Tibial nerve (tissue), 4 donors: ENCODE data around the gene B3GALNT2. TPM values are rescaled to one million over a fixed set of nuclear protein-coding genes. Genes with fewer than 3 reads are reported as not detected.

Experiments
- DNase-seq, 2 donors: peaks; one replicate each; pipeline ENCODE4 v3.0.0-alpha.2; 2019; ENCODE audit warnings: low spot score in 2 of 2
- H3K27ac ChIP-seq, 4 donors: fragments of 200-600 bp; sonication (generic) in 3 of 4; one replicate each; pipeline ENCODE4 v1.5.1; 2017 to 2019; ENCODE audit warnings: mild to moderate bottlenecking in 1 of 4
- H3K27me3 ChIP-seq, 2 donors: fragments of 200-600 bp; sonication (generic) in 1 of 2; one replicate each; pipeline versions ENCODE4 v1.5.1 to v1.6.0; 2017 to 2019
- H3K36me3 ChIP-seq, 3 donors: fragments of 200-600 bp; sonication (generic); one replicate each; pipeline ENCODE4 v1.5.1; 2018 to 2019
- H3K4me1 ChIP-seq, 4 donors: fragments of 200-600 bp; sonication (generic) in 3 of 4; one replicate each; pipeline ENCODE4 v1.5.1; 2017 to 2019
- H3K4me3 ChIP-seq, 4 donors: fragments of 200-600 bp; sonication (generic) in 3 of 4; one replicate each; pipeline ENCODE4 v1.5.1; 2017 to 2019; ENCODE audit warnings: mild to moderate bottlenecking in 1 of 4, moderate library complexity in 1 of 4
- H3K9me3 ChIP-seq, 4 donors: fragments of 200-600 bp; sonication (generic) in 3 of 4; one replicate each; pipeline ENCODE4 v1.5.1; 2017 to 2019
- CTCF ChIP-seq, 5 experiments: fragments of 200-600 bp in 3 of 5; fragments of 450-650 bp in 2 of 5; sonication (generic) in 3 of 5; IDR thresholded peaks; one replicate each; pipeline ENCODE4 v1.5.1; 2016 to 2019; ENCODE audit warnings: antibody characterized with exemption in 5 of 5, mild to moderate bottlenecking in 3 of 5, moderate library complexity in 2 of 5
- EP300 ChIP-seq, 2 donors: sonication (generic); formaldehyde crosslinking; IDR thresholded peaks; one replicate each; pipeline ENCODE4 v1.6.1; 2017; ENCODE audit warnings: antibody characterized with exemption in 2 of 2, mild to moderate bottlenecking in 1 of 2
- POLR2A ChIP-seq, 2 donors: fragments of 450-650 bp; IDR thresholded peaks; one replicate each; pipeline ENCODE4 v1.6.1; 2017; ENCODE audit warnings: antibody characterized with exemption in 2 of 2, mild to moderate bottlenecking in 2 of 2, moderate library complexity in 2 of 2
- WGBS, 2 donors: methylation state at CpG; one replicate each; pipeline ENCODE4 v1.1.5; 2018; 5-methylcytosine and 5-hydroxymethylcytosine counted together
- total RNA-seq, 4 donors: library from RNA; depleted of rRNA; stranded (reverse); fragments of >200 nt; gene quantifications; one replicate each; pipeline ENCODE4 v1.1.0, GENCODE V29; 2016

The B3GALNT2 gene
- total RNA-seq, 4 donors from 2014 or later: 17.0 to 27.3 (median 18.1) TPM

GRCh38 chr1:235525314-235525713 lies 21.1 kb upstream of the B3GALNT2 start:
- Histone ChIP-seq H3K27me3 (no peaks in the 10 kb centered on the region), H3K4me1 (no peaks in the 10 kb centered on the region), H3K4me3 (no peak overlapping the region), H3K36me3 (no peaks in the 10 kb centered on the region), H3K27ac (no peak overlapping the region), H3K9me3 (no peaks in the 10 kb centered on the region)
- WGBS, 2 donors: 30 to 37% methylated on average over 4 of the region's 4 CpGs
- no peak for TF ChIP-seq CTCF (IDR thresholded peaks at IDR 0.05)
- TF ChIP-seq POLR2A (IDR thresholded peaks at IDR 0.05): no peak
- no peak for TF ChIP-seq EP300 (IDR thresholded peaks at IDR 0.05)
- no peak for DNase-seq

GRCh38 chr1:235516862-235517446 lies 12.7 kb upstream of the B3GALNT2 start:
- 72 to 85% methylated on average over 6 of the region's 6 CpGs for WGBS, 2 donors
- no peak for TF ChIP-seq EP300 (IDR thresholded peaks at IDR 0.05)
- TF ChIP-seq CTCF (IDR thresholded peaks at IDR 0.05): no peak
- TF ChIP-seq POLR2A (IDR thresholded peaks at IDR 0.05): no peak

GRCh38 chr1:235515844-235516512 lies 11.7 kb upstream of the B3GALNT2 start:
- H3K4me1 ChIP-seq: no peaks in the 10 kb centered on the region
- WGBS, 2 donors: 88 to 92% methylated on average over 5 of the region's 5 CpGs
- TF ChIP-seq EP300 (IDR thresholded peaks at IDR 0.05): no peak
- no peak for TF ChIP-seq CTCF (IDR thresholded peaks at IDR 0.05)
- no peak for TF ChIP-seq POLR2A (IDR thresholded peaks at IDR 0.05)
- no peak overlapping the region for H3K4me3 ChIP-seq
- DNase-seq: no peak
- H3K9me3 ChIP-seq: no peaks in the 10 kb centered on the region
- H3K36me3 ChIP-seq: no peaks in the 10 kb centered on the region
- no peaks in the 10 kb centered on the region for H3K27me3 ChIP-seq
- H3K27ac ChIP-seq: no peak overlapping the region

More at GRCh38 chr1:235516862-235517446, 12.7 kb upstream of the B3GALNT2 start:
- H3K4me3 ChIP-seq: no peak overlapping the region
- H3K27me3 ChIP-seq: no peaks in the 10 kb centered on the region
- H3K4me1 ChIP-seq: no peaks in the 10 kb centered on the region
- no peak for DNase-seq
- H3K27ac ChIP-seq: no peak overlapping the region
- no peaks in the 10 kb centered on the region for H3K9me3 ChIP-seq
- no peaks in the 10 kb centered on the region for H3K36me3 ChIP-seq

DNA sequence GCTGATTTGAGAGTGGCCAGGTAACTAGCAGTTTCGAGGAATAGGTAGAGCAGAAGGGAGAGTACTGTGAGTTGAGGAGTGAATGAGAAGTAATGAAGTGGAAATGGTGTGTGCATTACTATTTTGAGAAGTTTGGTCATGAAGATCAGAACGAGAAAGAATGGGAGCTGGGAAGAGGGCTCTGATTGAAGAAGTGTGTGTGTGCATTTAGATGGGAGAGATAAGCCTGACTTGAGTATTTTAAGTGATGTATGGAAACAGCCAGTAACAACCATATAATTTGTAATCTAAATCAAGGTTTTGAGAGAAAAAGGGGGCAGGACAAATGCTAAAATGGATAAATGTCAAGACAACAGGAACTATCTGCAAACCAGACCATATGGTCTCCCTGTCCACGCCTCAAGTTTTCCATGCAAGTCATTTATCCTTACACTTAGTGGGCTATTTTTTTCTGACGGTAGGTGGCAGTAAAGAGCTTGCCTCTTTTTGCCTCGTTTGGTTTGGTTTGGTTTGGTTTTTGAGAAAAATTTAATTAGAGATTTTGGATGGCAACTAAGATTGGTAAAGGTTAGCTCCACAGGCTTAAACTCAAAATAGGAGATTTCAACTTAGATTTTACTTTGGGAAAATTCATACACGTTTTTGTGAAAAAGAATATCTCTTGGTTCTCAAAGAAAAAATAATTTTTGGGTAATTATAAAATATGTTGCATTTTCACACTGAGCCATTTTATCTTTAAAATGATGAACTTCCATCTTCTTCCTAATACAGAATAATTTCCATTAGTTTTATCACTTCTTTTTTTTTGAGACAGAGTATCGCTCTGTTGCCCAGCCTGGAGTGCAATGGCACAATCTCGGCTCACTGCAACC lies 9.5 kb upstream of the B3GALNT2 start:
- no peaks in the 10 kb centered on the region for H3K4me1 ChIP-seq
- H3K27me3 ChIP-seq: no peaks in the 10 kb centered on the region
- TF ChIP-seq CTCF (IDR thresholded peaks at IDR 0.05) (peak; percentile 73 to 92 (median 88)), EP300 (IDR thresholded peaks at IDR 0.05) (no peak), POLR2A (IDR thresholded peaks at IDR 0.05) (no peak)
- H3K27ac ChIP-seq: no peak overlapping the region
- H3K4me3 ChIP-seq: no peak overlapping the region
- peak in 1 of 2 donors; percentile 91 for DNase-seq
- 38 to 40% methylated on average over 8 of the region's 8 CpGs for WGBS, 2 donors
- H3K36me3 ChIP-seq: no peaks in the 10 kb centered on the region
- H3K9me3 ChIP-seq: no peaks in the 10 kb centered on the region
